NCI-H1930 (cell line): Measurements from ENCODE around the gene SLC17A2.

Experiments
- DNase-seq, 2 experiments: peaks; one replicate each; lab custom pipeline; 2025; lab: John Stamatoyannopoulos, UW

SLC17A2 gene

DNA sequence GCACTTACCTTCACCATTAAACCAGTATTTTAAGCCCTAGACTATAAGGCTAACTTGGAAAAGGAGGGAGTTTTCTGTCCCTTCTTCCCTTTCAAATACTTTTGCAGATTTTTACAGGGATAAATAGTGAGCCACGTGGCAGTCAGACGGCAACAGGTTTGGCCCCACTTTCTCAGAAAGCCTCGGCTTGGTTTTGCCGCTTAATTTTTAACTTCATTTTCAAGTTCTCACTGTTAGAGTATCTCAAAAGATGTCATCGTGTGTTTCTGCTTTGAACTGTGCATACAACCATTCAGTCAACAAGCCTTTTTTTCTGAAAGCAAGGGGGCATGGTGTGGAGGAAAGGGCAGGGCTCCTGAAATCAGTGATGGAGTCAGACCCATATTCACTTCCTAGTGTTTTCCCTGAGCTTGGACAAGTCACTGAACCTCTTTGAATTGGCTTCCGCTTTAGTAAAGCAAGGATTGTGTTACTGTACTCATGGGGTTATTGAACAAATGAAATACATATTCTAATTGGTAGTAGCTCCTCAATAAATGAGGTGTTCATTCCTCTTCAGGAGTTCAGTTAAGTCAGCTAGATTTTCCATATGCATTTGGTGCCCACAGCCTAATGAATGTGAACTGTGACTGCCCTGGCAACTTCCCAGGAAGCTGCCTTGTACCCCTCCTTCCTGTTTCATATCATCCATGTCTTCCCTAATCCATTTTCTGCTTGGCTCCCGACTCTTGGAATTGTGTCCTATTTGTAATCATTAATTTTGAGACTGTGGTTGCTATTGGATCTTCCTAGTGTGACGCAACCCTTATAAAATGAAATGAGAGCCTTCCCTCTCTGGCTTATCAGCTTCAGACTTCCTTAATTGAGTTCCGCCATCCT is at the start of gene SLC17A2:
Gene SLC17A2 (minus strand): TSS at position 160 of the 879 bp plus-strand sequence. CDS start 4,895 bp downstream, outside the sequence.
- no peak for DNase-seq

- DNase-seq = no peak
Measured at GRCh38 chr6:25975923-25976560, 45.6 kb upstream of the SLC17A2 start.

- no peak for DNase-seq
Measured at GRCh38 chr6:25973923-25974555, 43.5 kb upstream of the SLC17A2 start.

DNA sequence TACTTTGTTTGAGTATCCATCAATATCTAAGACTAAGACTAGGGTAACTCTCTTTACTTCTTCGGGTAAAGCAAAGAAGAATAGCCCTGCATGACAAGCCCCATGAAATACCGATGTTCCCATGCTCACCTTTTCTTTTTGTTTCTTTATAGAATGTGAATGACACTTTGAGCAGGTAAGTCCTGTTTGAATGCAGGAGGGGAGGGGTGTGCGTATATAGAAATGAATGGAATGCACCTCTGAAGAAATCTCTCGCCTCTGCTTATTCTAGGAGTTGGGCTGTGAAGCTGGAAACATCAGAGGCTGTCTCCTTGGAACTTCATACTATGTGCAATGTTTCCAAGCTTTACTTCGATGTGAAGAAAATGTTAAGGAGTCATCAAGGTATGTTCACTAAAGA is 42.4 kb upstream of the SLC17A2 start:
- no peak for DNase-seq

DNA sequence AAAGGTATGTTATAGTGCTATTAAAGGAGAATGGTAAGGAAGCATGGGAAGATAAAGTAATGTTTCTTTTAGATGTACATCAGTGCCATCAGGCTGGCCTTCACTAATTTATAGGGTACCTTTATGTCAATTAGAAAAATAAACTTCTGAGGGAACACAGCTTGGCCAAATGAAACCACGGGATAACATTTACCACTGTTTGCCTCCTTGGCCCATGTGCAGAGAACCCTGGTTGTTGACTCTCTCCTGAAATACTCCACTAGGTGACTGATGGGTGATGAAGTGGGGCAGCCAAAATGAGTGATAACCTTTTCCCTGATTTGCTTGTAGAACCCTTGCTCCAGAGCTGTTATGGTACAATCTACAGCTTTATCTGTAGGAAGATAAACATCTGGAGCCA is 41.6 kb upstream of the SLC17A2 start:
- DNase-seq = no peak

GRCh38 chr6:25971187-25971821 is 40.8 kb upstream of the SLC17A2 start:
- no peak for DNase-seq

DNA sequence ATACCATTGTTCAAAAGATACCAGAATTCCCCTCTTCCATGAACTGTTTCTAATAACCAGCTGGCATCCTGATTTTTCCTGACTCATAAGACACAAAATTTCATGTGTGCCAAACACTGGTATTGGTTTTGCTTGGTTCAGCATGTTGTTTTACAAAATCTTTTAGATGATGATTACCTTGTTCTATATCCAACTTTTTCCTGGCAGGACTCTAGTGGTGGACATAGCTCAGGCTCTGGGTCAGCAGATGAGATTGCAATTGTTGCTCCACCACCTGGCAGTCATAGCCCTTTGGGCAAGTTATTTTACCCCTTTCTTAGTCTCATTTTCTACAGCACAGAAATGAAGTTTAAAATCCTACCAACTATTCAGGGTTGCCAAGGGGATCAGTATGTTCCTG is 38.3 kb upstream of the SLC17A2 start:
- DNase-seq = no peak

DNA sequence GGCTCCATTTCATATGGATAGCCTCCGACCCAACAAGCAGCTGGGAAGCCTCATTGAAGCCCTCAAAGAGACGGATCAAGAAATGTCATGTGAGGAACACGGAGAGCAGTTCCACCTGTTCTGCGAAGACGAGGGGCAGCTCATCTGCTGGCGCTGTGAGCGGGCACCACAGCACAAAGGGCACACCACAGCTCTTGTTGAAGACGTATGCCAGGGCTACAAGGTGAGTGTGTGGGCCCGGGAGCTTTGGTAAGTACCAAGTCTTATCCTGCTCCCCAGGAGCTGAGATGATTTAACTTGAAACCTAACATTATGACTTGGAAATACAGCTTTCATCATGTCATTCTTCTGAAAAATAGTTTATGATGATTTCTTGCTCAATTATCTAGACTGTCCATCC is 36.2 kb upstream of the SLC17A2 start:
- DNase-seq = no peak

DNA sequence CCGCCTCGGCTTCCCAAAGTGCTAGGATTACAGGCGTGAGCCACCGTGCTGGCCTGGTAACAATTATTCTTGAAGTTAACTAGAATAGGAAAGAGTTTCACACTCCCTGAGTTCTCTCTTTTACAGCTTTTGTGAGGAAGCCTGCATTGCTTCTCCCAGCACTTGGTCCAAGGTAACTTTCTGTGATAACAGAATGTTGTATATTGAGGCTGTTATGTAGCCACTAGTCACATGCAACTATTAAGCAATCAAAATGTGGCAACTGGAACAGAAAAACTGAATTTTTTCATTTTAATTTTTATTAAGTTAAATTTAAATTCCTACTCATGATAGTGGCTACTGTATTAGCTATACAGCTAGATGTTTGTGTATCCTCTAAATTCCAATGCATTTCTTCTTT is 34.6 kb upstream of the SLC17A2 start:
- DNase-seq = no peak

DNA sequence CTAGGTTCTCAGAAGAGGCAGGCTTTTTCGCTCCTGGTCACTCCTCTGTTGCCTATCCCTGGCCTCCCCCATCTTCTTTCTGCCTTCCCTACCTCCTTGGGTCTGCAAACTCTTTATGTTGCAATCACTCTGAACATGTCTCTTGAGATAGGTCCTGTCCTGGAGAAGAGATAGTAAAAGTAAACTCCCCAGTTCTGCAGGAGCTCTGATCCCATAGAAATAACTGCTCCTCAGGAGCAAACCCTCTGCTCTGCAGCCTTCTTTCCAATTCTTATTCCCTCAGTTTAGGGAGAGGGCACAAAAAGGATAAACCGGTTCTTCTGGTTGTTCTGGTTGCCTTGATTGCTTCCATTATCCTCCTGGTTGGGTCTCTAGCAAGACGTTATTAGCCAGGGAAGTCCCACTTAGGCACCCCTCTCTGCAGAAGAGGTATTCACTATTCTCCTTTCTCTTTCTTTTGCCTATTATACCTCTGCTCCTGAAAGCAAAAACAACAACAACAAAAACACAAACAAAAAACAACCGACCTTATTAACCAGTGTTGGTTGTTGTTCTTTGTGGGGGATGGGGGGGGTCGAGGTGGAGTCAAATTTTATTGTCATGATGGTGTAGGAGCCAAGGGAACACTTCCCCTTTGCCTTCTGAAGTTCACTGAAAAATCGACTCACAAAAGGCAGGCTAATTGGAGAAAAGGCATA is 33.1 kb upstream of the SLC17A2 start:
- DNase-seq = no peak

GRCh38 chr6:25962149-25963127 is 31.9 kb upstream of the SLC17A2 start, which contains the start of gene TRIM38:
Gene TRIM38 (plus strand): TSS chr6:25962802. CDS start chr6:25966523, 3,721 bp downstream.
- no peak for DNase-seq

DNA sequence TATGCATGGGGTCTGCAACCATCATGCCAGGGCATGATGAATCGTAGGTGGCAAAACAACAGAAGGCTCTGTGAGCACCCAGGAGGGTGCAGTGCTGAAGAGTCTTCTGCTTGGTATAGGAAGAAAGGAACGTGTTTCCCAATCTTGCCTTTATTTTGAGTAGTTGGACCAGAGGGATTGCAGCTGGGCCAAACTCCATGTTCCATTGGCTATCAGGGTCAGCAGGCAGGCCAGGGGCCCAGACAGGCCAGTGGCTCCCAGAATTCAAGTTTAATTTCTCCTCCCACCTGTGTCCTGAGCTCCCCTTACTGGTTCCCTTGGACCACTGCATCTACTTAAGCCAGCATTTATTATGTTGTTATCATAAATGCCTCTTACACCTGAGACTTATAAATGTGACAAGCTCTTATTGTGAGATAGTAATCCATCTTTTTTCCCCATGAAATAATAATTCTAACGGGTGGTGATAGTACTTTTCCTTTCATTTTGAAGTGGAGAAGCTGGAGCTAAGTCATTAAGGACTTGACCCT is 31.2 kb upstream of the SLC17A2 start:
- DNase-seq = no peak

- DNase-seq = no peak
Measured at GRCh38 chr6:25960734-25961133, 30.2 kb upstream of the SLC17A2 start.

DNA sequence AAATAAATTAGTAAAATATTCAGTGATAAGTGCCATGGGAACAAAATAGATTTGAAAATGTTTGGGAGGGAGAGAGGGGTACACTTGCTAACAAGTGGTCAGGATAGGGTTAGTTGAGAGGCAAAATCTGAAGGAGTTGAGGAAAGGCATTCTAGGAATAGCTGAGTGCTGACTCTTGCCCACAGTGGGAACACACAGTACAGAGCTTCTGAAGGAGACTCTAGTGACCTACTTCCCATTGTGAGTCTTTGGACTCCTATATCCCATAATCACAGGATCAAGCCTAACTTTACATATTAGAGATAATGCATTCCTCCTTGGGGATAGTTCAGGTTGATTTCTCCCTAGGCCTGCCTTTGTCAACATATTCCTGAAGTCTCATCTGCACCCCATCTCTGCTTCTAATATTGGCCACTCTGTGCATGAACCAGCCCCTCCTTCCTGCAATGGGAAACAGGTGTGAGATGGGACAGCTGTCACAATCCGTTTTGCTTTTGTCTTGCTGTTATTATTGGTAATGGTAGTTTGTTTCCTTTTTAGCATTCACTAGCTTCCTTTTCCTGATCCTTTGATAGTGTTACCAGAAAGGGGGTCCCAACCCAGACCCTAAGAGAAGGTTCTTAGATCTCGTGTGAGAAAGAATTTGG is 29.5 kb upstream of the SLC17A2 start:
- no peak for DNase-seq

- DNase-seq = no peak
Measured at GRCh38 chr6:25958700-25959162, 28.2 kb upstream of the SLC17A2 start.

DNA sequence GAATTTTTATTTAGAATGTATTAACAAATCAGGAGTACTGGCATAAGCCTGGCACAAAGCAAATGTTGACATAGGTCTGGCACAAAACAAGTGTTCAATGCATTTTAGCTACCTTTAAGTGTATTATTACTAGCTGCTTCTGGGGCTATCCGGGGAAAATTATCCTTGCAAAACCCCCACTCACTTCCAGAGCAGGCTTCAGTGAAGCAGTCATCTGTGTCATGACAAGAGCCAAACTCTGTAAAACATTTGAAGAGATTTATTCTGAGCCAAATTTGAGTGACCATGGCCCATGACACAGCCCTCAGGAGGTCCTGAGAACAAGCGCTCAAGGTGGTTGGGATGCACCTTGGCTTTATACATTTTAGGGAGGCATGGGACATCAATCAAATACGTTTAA is 25.7 kb upstream of the SLC17A2 start:
- no peak for DNase-seq

DNA sequence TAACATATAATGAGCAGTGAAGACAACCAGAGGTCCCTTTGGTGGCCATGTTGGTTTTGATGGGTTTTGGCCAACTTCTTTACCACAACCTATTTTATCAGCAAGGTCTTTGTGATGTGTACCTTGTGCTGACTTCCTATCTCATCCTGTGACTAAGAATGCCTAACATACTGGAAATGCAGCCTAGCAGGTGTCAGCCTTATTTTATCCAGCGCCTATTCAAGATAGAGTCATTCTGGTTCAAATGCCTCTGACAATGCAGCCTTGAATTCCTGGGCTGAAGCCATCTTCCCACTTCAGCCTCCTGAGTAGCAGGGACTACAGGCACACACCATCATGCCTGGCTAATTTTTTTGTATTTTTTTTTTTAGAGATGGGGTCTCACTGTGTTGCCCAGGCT is 24.3 kb upstream of the SLC17A2 start:
- DNase-seq = no peak

DNA sequence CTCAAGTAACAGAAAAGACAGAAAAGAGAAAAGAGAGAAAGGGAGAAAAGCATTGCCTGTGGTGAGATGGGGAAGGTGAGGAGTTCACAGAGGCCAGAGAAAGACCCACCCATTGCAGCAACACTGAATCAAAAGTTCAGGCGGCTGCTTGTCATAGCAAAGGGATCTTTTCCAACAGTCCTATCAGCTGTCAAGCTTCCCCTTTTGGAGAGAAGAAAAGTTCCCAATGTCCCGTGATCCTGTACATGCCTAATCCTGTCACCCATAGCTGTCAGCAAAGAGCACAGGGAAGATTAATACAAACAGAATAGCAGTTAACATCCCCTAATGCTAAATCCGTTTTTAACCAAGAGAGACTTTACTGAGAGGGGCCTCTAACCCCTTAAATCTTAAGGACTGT is 23.2 kb upstream of the SLC17A2 start:
- no peak for DNase-seq

- DNase-seq = no peak
Measured at GRCh38 chr6:25952535-25952934, 22.0 kb upstream of the SLC17A2 start.
